ENCODE measurements around the gene IPO9. TPM values are rescaled to one million over a fixed set of nuclear protein-coding genes. Genes with fewer than 3 reads are reported as not detected.

The IPO9 gene
- total RNA-seq, 2 donors from 2014 or later: 10.7 to 15.6 TPM

DNA sequence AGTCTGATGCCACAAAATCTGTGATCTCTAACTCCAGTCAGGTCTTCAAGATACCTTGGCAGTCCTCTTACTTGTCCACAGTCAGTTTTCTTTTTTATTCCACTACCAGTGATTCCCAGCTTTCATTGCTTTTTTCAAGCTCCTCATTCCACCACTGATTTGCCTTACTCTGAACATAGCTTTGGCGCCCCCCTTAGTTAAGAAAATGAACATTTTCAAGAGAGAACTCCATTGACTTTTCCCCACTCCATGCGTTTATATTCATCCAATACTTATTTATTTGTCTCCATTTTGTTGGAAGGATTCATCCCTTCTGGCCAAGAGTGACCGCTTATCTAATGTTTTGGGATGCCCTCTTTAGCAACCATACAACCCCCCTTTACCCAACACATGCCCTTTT is 33.9 kb upstream of the IPO9 start:
- H3K4me1 ChIP-seq: peaks cover 0 to 32% of the 10 kb centered on the region in 2 donors
- H3K9me3 ChIP-seq: no peaks in the 10 kb centered on the region
- DNase-seq (ENCODE audit: low spot score): no peak
- H3K36me3 ChIP-seq: peaks cover 36% of the 10 kb centered on the region
- no peak overlapping the region for H3K27ac ChIP-seq
- TF ChIP-seq, protein P1, sequence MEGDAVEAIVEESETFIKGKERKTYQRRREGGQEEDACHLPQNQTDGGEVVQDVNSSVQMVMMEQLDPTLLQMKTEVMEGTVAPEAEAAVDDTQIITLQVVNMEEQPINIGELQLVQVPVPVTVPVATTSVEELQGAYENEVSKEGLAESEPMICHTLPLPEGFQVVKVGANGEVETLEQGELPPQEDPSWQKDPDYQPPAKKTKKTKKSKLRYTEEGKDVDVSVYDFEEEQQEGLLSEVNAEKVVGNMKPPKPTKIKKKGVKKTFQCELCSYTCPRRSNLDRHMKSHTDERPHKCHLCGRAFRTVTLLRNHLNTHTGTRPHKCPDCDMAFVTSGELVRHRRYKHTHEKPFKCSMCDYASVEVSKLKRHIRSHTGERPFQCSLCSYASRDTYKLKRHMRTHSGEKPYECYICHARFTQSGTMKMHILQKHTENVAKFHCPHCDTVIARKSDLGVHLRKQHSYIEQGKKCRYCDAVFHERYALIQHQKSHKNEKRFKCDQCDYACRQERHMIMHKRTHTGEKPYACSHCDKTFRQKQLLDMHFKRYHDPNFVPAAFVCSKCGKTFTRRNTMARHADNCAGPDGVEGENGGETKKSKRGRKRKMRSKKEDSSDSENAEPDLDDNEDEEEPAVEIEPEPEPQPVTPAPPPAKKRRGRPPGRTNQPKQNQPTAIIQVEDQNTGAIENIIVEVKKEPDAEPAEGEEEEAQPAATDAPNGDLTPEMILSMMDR (IDR thresholded peaks at IDR 0.05): peak in 1 of 2 donors; percentile 52
- no peaks in the 10 kb centered on the region for H3K27me3 ChIP-seq
- no peak overlapping the region for H3K4me3 ChIP-seq

DNA sequence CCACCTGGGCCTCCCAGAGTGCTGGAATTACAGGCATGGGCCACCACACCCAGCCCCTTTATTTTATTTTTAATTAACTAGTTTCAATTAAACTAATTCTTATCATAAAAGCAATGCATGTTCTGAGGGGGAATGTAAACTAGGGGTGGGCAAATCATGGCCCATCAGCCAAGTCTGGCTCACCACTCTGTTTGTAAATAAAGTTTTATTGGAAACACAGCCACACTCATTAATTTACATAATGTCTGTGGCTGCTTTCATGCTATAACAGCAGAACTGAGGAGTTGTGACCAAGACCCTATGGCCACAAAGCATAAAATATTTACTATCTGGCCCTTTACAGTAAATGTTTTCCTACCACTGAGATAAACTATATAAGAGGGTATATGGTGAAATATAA is 28.7 kb upstream of the IPO9 start:
- H3K27me3 ChIP-seq: no peaks in the 10 kb centered on the region
- H3K9me3 ChIP-seq: no peaks in the 10 kb centered on the region
- H3K4me3 ChIP-seq: no peak overlapping the region
- H3K36me3 ChIP-seq: peaks cover 45% of the 10 kb centered on the region
- no peak overlapping the region for H3K27ac ChIP-seq
- TF ChIP-seq, protein P1 (IDR thresholded peaks at IDR 0.05): no peak
- DNase-seq (ENCODE audit: low spot score): no peak
- H3K4me1 ChIP-seq: no peaks in the 10 kb centered on the region

- H3K4me1 ChIP-seq: no peaks in the 10 kb centered on the region
- TF ChIP-seq, protein P1 (IDR thresholded peaks at IDR 0.05): no peak
- no peaks in the 10 kb centered on the region for H3K27me3 ChIP-seq
- no peak overlapping the region for H3K27ac ChIP-seq
- peaks cover 77% of the 10 kb centered on the region for H3K36me3 ChIP-seq
- H3K4me3 ChIP-seq: no peak overlapping the region
- DNase-seq (ENCODE audit: low spot score): no peak
- no peaks in the 10 kb centered on the region for H3K9me3 ChIP-seq
Measured at GRCh38 chr1:201806801-201807200, 22.2 kb upstream of the IPO9 start.

DNA sequence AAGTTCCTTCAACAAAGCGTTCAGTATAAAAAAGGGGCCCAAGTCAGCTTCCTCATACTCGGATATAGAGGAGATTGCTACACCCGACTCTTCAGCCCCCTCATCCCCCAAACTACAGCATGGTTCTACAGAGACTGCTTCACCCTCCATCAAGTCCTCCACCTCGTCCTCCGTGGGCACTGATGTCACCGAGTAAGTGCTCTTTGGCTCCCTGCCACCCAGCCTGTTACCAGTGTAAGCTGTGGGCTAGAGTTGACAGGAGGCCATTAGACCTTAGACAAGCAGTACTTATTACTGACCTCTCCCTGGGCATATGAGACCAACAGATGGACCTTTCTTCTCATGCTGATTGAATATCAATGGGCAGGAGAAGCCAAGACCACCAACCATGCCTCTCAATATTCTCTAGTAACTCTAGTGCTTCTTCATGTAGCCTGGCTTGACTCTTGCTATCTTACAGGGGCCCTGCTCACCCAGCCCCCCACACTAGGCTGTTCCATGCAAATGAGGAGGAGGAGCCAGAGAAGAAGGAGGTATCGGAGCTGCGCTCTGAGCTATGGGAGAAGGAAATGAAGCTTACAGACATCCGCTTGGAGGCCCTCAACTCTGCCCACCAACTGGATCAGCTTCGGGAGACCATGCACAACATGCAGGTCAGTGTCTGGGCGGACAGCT is 20.9 kb upstream of the IPO9 start:
- Histone ChIP-seq H3K27ac (no peak overlapping the region), H3K9me3 (no peaks in the 10 kb centered on the region), H3K27me3 (no peaks in the 10 kb centered on the region), H3K36me3 (peaks cover 81% of the 10 kb centered on the region), H3K4me3 (no peak overlapping the region), H3K4me1 (no peaks in the 10 kb centered on the region)
- TF ChIP-seq, protein P1 (IDR thresholded peaks at IDR 0.05): no peak
- no peak for DNase-seq (ENCODE audit: low spot score)

GRCh38 chr1:201808633-201808990 is 20.3 kb upstream of the IPO9 start:
- no peak overlapping the region for H3K27ac ChIP-seq
- no peaks in the 10 kb centered on the region for H3K4me1 ChIP-seq
- H3K9me3 ChIP-seq: no peaks in the 10 kb centered on the region
- no peak for DNase-seq (ENCODE audit: low spot score)
- peaks cover 81% of the 10 kb centered on the region for H3K36me3 ChIP-seq
- H3K4me3 ChIP-seq: no peak overlapping the region
- TF ChIP-seq, protein P1 (IDR thresholded peaks at IDR 0.05): no peak
- H3K27me3 ChIP-seq: no peaks in the 10 kb centered on the region

GRCh38 chr1:201809876-201810275 is 19.1 kb upstream of the IPO9 start:
- peaks cover 72% of the 10 kb centered on the region for H3K36me3 ChIP-seq
- H3K4me3 ChIP-seq: no peak overlapping the region
- H3K27ac ChIP-seq: no peak overlapping the region
- TF ChIP-seq, protein P1 (IDR thresholded peaks at IDR 0.05): no peak
- H3K27me3 ChIP-seq: no peaks in the 10 kb centered on the region
- no peak for DNase-seq (ENCODE audit: low spot score)
- no peaks in the 10 kb centered on the region for H3K9me3 ChIP-seq
- no peaks in the 10 kb centered on the region for H3K4me1 ChIP-seq
